Measurements from ENCODE around the gene NKAPL. TPM values are rescaled to one million over a fixed set of nuclear protein-coding genes. Genes with fewer than 3 reads are reported as not detected.
A peak's percentile ranks its signal among the peaks of the same experiment; 100 is the strongest.

The NKAPL gene
- total and polyA plus RNA-seq, 3 donors from 2014 or later = 19.1 to 30.1 (median 27.2) TPM

GRCh38 chr6:28213213-28213523, 45.9 kb upstream of the NKAPL start:
- 33 to 38% methylated on average over 2 of the region's 2 CpGs for WGBS, 2 donors
- H3K27me3 ChIP-seq = no peaks in the 10 kb centered on the region
- peaks cover 4% of the 10 kb centered on the region for H3K4me1 ChIP-seq
- no peak overlapping the region for H3K27ac ChIP-seq
- no peak for TF ChIP-seq CTCF (IDR thresholded peaks at IDR 0.05)
- no peak for TF ChIP-seq POLR2A (IDR thresholded peaks at IDR 0.05)
- H3K9me3 ChIP-seq = no peaks in the 10 kb centered on the region
- intact Hi-C loops (cut with DNase I; ENCODE audit: low total_unique reads) = no loop called here
- no peak for DNase-seq
- H3K36me3 ChIP-seq (ENCODE audit: low read depth, missing control alignments) = no peaks in the 10 kb centered on the region
- no peak overlapping the region for H3K4me3 ChIP-seq

- H3K36me3 ChIP-seq (ENCODE audit: low read depth, missing control alignments) = no peaks in the 10 kb centered on the region
- H3K27me3 ChIP-seq = no peaks in the 10 kb centered on the region
- TF ChIP-seq CTCF (IDR thresholded peaks at IDR 0.05) (no peak), POLR2A (IDR thresholded peaks at IDR 0.05) (no peak)
- no peak overlapping the region for H3K4me3 ChIP-seq
- intact Hi-C loops (cut with DNase I; ENCODE audit: low total_unique reads) = no loop called here
- no peak overlapping the region for H3K27ac ChIP-seq
- H3K9me3 ChIP-seq = no peaks in the 10 kb centered on the region
- DNase-seq = no peak
- WGBS, 2 donors = 52 to 55% methylated on average over 8 of the region's 8 CpGs
- peaks cover 7% of the 10 kb centered on the region for H3K4me1 ChIP-seq
These were observed 43.7 kb upstream of the NKAPL start for GRCh38 chr6:28215425-28215824.

DNA sequence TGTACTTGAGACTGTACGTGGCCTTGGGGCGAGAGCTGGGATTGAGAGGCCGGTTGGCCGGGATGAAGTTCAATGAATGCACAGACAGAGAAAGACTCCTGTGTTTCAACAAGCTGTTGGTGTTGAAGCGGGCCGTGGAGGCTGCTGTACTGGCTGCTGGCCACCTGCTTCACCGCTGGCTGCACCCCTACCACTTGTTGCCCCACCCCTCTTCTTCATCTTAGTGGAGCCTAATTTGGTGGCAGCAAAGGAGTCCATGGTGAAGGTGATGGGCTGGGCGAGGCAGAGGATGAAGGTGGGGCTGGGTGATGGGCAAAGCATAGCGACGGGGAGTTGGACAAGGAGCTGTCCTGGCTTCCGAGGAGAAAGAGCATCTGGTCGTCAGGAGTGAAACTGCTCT, 41.2 kb upstream of the NKAPL start:
- WGBS, 2 donors = 73 to 84% methylated on average over 11 to 12 of the region's 12 CpGs
- H3K4me1 ChIP-seq = peaks cover 7% of the 10 kb centered on the region
- H3K27me3 ChIP-seq = no peaks in the 10 kb centered on the region
- no peak for DNase-seq
- intact Hi-C loops (cut with DNase I; ENCODE audit: low total_unique reads) = no loop called here
- no peaks in the 10 kb centered on the region for H3K9me3 ChIP-seq
- no peak for TF ChIP-seq POLR2A (IDR thresholded peaks at IDR 0.05)
- H3K36me3 ChIP-seq (ENCODE audit: low read depth, missing control alignments) = no peaks in the 10 kb centered on the region
- peak overlapping the region in 1 of 2 donors; percentile 72 for H3K4me3 ChIP-seq
- no peak overlapping the region for H3K27ac ChIP-seq

GRCh38 chr6:28218312-28219248, 40.5 kb upstream of the NKAPL start:
- Histone ChIP-seq H3K36me3 (ENCODE audit: low read depth, missing control alignments) (no peaks in the 10 kb centered on the region), H3K4me1 (peaks cover 7% of the 10 kb centered on the region), H3K27ac (peak overlapping the region; percentile 65 to 75), H3K27me3 (no peaks in the 10 kb centered on the region), H3K4me3 (peak overlapping the region; percentile 61 to 72), H3K9me3 (no peaks in the 10 kb centered on the region)
- DNase-seq = peak; percentile 74
- TF ChIP-seq CTCF (IDR thresholded peaks at IDR 0.05) = no peak
- no peak for TF ChIP-seq POLR2A (IDR thresholded peaks at IDR 0.05)
- intact Hi-C loops (cut with DNase I; ENCODE audit: low total_unique reads) = no loop called here
- 6 to 8% methylated on average over 41 to 56 of the region's 56 CpGs for WGBS, 2 donors

- TF ChIP-seq POLR2A (IDR thresholded peaks at IDR 0.05) (no peak), CTCF (IDR thresholded peaks at IDR 0.05) (no peak)
- H3K4me3 ChIP-seq = no peak overlapping the region
- no peak for DNase-seq
- H3K9me3 ChIP-seq = no peaks in the 10 kb centered on the region
- H3K27me3 ChIP-seq = no peaks in the 10 kb centered on the region
- WGBS, 2 donors = 25 to 39% methylated on average over 6 of the region's 6 CpGs
- peaks cover 7% of the 10 kb centered on the region for H3K4me1 ChIP-seq
- no peaks in the 10 kb centered on the region for H3K36me3 ChIP-seq (ENCODE audit: low read depth, missing control alignments)
- no peak overlapping the region for H3K27ac ChIP-seq
- intact Hi-C loops (cut with DNase I; ENCODE audit: low total_unique reads) = no loop called here
These were observed 38.6 kb upstream of the NKAPL start for GRCh38 chr6:28220257-28221133.

Data from testis (tissue), 3 donors.